Lower leg skin (tissue), 4 donors: ENCODE data around the gene FBLN2. TPM values are rescaled to one million over a fixed set of nuclear protein-coding genes. Genes with fewer than 3 reads are reported as not detected.

Source experiments
- DNase-seq, 2 donors: peaks; one replicate each; pipeline ENCODE4 v3.0.0-alpha.2; 2019; ENCODE audit warnings: low spot score in 2 of 2
- H3K4me3 ChIP-seq: fragments of 200-600 bp; sonication (generic); 2 replicates; pipeline ENCODE4 v1.5.1; 2017; ENCODE audit warnings: mild to moderate bottlenecking, low read depth; ENCODE audit not compliant: poor library complexity, severe bottlenecking
- CTCF ChIP-seq, 3 donors: fragments of 450-650 bp; IDR thresholded peaks; one replicate each; pipeline ENCODE4 v1.5.1; 2016; ENCODE audit warnings: antibody characterized with exemption in 3 of 3, mild to moderate bottlenecking in 3 of 3, moderate library complexity in 2 of 3
- POLR2A ChIP-seq, 2 donors: fragments of 450-650 bp; IDR thresholded peaks; one replicate each; pipeline ENCODE4 v1.6.1; 2016 to 2017; ENCODE audit warnings: antibody characterized with exemption in 2 of 2, mild to moderate bottlenecking in 1 of 2, moderate library complexity in 1 of 2
- WGBS, 2 donors: methylation state at CpG; one replicate each; pipeline ENCODE4 v1.1.5; 2018; 5-methylcytosine and 5-hydroxymethylcytosine counted together
- intact Hi-C: fragments of 100-400 bp; cut with DNase I; formaldehyde crosslinking; loops from one replicate; pipeline ENCODE4 v1.15.0; 2023; ENCODE audit warnings: low total_unique reads
- total RNA-seq, 4 donors: library from RNA; depleted of rRNA; stranded (reverse); fragments of >200 nt; gene quantifications; one replicate each; pipeline ENCODE4 v1.1.0, GENCODE V29; 2016

Gene FBLN2
- total RNA-seq, 4 donors from 2014 or later = 40.1 to 153 (median 64.0) TPM

DNA sequence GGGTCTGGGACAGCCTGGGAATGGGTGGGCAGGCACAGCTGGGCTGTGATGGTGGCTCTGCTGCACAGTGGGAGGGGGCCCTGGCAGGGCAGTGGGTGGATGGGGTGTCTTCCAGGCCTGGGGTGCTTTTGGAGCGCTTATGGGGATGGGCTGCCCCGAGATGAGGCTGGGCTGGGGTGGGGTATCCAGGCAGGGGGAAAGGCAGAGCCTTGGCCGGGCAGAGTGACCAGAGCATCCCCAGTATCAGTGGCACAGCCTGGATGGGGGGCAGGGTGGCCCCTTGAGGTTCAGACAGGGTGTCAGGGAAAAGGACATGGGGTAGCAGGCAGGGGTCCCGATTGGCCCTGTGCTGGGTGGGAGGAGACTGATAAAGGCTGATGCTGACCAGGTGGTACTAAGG lies 42.2 kb upstream of the FBLN2 start:
- intact Hi-C loops = loop anchor here (5.0 kb wide), 1 partner anchor 126 kb away; no protein-coding TSS in a partner anchor
- TF ChIP-seq CTCF (IDR thresholded peaks at IDR 0.05) (no peak), POLR2A (IDR thresholded peaks at IDR 0.05) (no peak)
- H3K4me3 ChIP-seq = no peak overlapping the region
- DNase-seq = no peak
- 72 to 77% methylated on average over 4 of the region's 4 CpGs for WGBS, 2 donors

- no peak for TF ChIP-seq CTCF (IDR thresholded peaks at IDR 0.05)
- no peak for TF ChIP-seq POLR2A (IDR thresholded peaks at IDR 0.05)
- H3K4me3 ChIP-seq = no peak overlapping the region
- WGBS, 2 donors = 44 to 53% methylated on average over 3 of the region's 3 CpGs
- no peak for DNase-seq
- intact Hi-C loops = loop anchor here (5.0 kb wide), 1 partner anchor 125 kb away; no protein-coding TSS in a partner anchor
Observed at GRCh38 chr3:13507247-13507569, 41.7 kb upstream of the FBLN2 start.

DNA sequence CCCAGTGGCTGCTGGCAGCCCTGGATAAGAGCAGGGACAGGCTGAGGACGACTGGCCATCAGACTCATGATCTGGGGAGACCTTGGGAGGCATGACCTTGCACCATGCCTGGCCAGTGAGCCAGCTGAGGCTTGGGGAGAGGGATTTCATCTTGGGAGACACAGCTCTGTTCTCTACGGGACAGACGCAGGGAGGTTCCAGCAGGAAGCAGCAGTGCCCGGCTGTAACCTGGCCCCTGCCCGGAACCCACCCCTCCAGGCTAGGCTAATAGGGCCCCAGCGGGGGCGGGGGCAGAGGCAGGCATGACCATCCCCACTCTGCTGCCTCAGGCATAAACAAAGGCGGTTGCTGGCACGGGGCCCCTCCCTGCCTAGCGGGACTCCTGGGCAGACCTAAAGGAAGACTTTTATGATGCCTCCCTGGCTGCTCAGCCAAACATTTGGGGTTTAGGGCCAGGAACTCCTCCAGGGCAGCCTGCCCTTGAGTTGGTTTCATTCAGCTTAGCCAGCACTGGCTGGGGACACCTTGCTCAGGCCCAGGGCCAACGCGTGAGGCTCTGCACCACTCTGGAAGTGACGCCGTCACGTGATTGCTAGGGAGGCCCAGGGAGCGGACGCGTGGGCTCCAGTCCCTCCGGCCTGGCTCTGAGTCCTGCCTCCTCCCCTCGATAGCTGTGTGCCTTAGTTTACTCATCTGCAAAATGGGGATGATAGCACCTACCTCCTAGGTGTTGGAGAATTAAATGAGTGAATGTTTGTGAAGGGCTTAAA lies 41.2 kb upstream of the FBLN2 start:
- TF ChIP-seq CTCF (IDR thresholded peaks at IDR 0.05) (no peak), POLR2A (IDR thresholded peaks at IDR 0.05) (no peak)
- intact Hi-C loops = loop anchor here (5.0 kb wide), 1 partner anchor 125 kb away; no protein-coding TSS in a partner anchor
- 30 to 36% methylated on average over 9 to 14 of the region's 20 CpGs for WGBS, 2 donors
- DNase-seq = no peak
- H3K4me3 ChIP-seq = no peak overlapping the region

- no peak for DNase-seq
- no peak overlapping the region for H3K4me3 ChIP-seq
- no peak for TF ChIP-seq POLR2A (IDR thresholded peaks at IDR 0.05)
- no peak for TF ChIP-seq CTCF (IDR thresholded peaks at IDR 0.05)
- 87 to 95% methylated on average over 8 of the region's 8 CpGs for WGBS, 2 donors
- intact Hi-C loops = loop anchor here (5.0 kb wide), 1 partner anchor 124 kb away; no protein-coding TSS in a partner anchor
Observed at GRCh38 chr3:13508496-13508895, 40.4 kb upstream of the FBLN2 start.

DNA sequence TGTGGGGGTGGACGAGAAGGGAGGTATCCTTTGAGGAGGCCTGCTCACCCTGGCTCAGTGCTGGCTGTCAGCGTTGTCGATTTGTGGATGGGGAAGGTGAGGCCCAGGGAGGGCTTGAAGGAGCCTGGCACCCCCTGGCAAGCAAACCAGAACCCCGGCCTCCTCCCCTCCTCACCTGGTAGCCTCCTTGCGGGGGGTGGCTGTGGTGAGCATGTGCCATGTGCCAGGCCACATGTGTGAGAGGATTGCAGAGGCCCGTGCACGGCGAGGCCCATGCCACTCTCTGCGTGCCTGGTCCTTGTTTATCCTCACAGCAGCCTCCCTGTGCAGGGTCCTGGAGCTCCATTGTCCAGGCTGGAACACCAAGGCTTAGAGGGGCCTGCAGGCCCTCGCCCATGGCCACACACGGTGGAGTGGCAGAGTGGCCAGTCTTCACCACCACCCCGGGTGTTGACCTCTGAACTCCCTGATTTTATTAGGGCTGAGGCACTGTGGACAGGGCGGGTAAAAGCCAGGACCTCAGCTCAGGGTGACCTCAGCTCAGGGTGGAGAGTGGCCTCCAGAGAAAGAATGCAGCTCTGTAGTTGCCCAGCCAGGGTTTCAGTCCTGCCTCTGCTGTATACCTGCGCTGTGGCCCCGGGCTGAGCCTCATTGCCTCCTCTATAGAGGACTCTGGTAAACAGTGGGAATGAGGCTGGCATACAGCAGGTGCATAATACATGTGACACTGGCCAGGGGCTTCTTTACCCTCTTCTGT lies 39.7 kb upstream of the FBLN2 start:
- no peak overlapping the region for H3K4me3 ChIP-seq
- TF ChIP-seq CTCF (IDR thresholded peaks at IDR 0.05) = no peak
- TF ChIP-seq POLR2A (IDR thresholded peaks at IDR 0.05) = no peak
- WGBS, 2 donors = 85 to 88% methylated on average over 13 to 15 of the region's 15 CpGs

More for the DNA sequence above, 39.7 kb upstream of the FBLN2 start:
- intact Hi-C loops = loop anchor here (5.0 kb wide), 1 partner anchor 123 kb away; no protein-coding TSS in a partner anchor
- no peak for DNase-seq
